OCI-LY1 (cell line): ENCODE data around the gene DAPK2.

Experiments
- H2AFZ ChIP-seq: fragments of 200-600 bp; sonication (generic), shearing (Covaris generic); 2 replicates; pipeline ENCODE4 v1.6.0; 2014; ENCODE audit warnings: antibody characterized with exemption, mild to moderate bottlenecking, low read length
- H3F3A ChIP-seq: fragments of 200-600 bp; sonication (generic), shearing (Covaris generic); 2 replicates; pipeline ENCODE4 v1.6.0; 2014; ENCODE audit warnings: mild to moderate bottlenecking, antibody characterized with exemption, low read length, moderate library complexity; ENCODE audit not compliant: insufficient read depth
- H3K27ac ChIP-seq: fragments of 200-600 bp; sonication (generic); 2 replicates; pipeline ENCODE4 v1.5.1; 2014; ENCODE audit warnings: low read length, mixed run types, mild to moderate bottlenecking, low read depth; ENCODE audit not compliant: poor library complexity, severe bottlenecking
- H3K27me3 ChIP-seq: fragments of 200-600 bp; sonication (generic); 2 replicates; pipeline ENCODE4 v1.6.0; 2014; ENCODE audit warnings: antibody characterized with exemption, mild to moderate bottlenecking, low read length, moderate library complexity; ENCODE audit not compliant: insufficient read depth
- H3K36me3 ChIP-seq: fragments of 200-600 bp; sonication (generic); 2 replicates; pipeline ENCODE4 v1.6.1; 2014; ENCODE audit warnings: mild to moderate bottlenecking, antibody characterized with exemption, low read length, moderate library complexity, mixed read lengths; ENCODE audit not compliant: insufficient read depth
- H3K4me1 ChIP-seq: fragments of 200-600 bp; sonication (generic); 2 replicates; pipeline ENCODE4 v1.5.1; 2014; ENCODE audit warnings: mild to moderate bottlenecking, low read length, moderate library complexity; ENCODE audit not compliant: insufficient read depth, severe bottlenecking
- H3K4me2 ChIP-seq: fragments of 200-600 bp; sonication (generic), shearing (Covaris generic); 2 replicates; pipeline ENCODE4 v1.6.1; 2014; ENCODE audit warnings: low read length
- H3K4me3 ChIP-seq: fragments of 200-600 bp; sonication (generic); 2 replicates; pipeline ENCODE4 v1.5.1; 2014; ENCODE audit warnings: low read length, low read depth, mild to moderate bottlenecking, mixed read lengths; ENCODE audit not compliant: poor library complexity, severe bottlenecking
- H3K79me2 ChIP-seq: fragments of 200-600 bp; shearing (Covaris generic); 2 replicates; pipeline ENCODE4 v1.6.1; 2016; ENCODE audit warnings: mixed run types, low read length, mixed read lengths; ENCODE audit not compliant: insufficient read depth
- H3K9ac ChIP-seq: fragments of 200-600 bp; sonication (generic), shearing (Covaris generic); 2 replicates; pipeline ENCODE4 v1.6.1; 2014; ENCODE audit warnings: mild to moderate bottlenecking, low read length, mixed read lengths
- H3K9me2 ChIP-seq: fragments of 200-600 bp; sonication (generic), shearing (Covaris generic); 2 replicates; pipeline ENCODE4 v1.6.1; 2014; ENCODE audit warnings: low read depth, mild to moderate bottlenecking, low read length, mixed read lengths
- H3K9me3 ChIP-seq: fragments of 200-600 bp; shearing (Covaris generic); 2 replicates; pipeline ENCODE4 v1.6.1; 2014; ENCODE audit warnings: low read length, mixed read lengths
- H4K20me1 ChIP-seq: fragments of 200-600 bp; sonication (generic), shearing (Covaris generic); 2 replicates; pipeline ENCODE4 v1.6.0; 2016; ENCODE audit warnings: mild to moderate bottlenecking, low read length; ENCODE audit not compliant: insufficient read depth
- CTCF ChIP-seq: fragments of 200-600 bp; sonication (generic), shearing (Covaris generic); IDR thresholded peaks from 2 replicates; pipeline ENCODE4 v1.5.1; 2017; ENCODE audit warnings: mild to moderate bottlenecking, antibody characterized with exemption, low read length, moderate library complexity, mixed read lengths
- EZH2 ChIP-seq: fragments of 200-600 bp; sonication (generic), shearing (Covaris generic); IDR thresholded peaks from 2 replicates; pipeline ENCODE4 v1.8.0; 2017; ENCODE audit warnings: borderline replicate concordance, mixed run types, mild to moderate bottlenecking, antibody characterized with exemption, low read length, moderate library complexity, mixed read lengths

Gene DAPK2

DNA sequence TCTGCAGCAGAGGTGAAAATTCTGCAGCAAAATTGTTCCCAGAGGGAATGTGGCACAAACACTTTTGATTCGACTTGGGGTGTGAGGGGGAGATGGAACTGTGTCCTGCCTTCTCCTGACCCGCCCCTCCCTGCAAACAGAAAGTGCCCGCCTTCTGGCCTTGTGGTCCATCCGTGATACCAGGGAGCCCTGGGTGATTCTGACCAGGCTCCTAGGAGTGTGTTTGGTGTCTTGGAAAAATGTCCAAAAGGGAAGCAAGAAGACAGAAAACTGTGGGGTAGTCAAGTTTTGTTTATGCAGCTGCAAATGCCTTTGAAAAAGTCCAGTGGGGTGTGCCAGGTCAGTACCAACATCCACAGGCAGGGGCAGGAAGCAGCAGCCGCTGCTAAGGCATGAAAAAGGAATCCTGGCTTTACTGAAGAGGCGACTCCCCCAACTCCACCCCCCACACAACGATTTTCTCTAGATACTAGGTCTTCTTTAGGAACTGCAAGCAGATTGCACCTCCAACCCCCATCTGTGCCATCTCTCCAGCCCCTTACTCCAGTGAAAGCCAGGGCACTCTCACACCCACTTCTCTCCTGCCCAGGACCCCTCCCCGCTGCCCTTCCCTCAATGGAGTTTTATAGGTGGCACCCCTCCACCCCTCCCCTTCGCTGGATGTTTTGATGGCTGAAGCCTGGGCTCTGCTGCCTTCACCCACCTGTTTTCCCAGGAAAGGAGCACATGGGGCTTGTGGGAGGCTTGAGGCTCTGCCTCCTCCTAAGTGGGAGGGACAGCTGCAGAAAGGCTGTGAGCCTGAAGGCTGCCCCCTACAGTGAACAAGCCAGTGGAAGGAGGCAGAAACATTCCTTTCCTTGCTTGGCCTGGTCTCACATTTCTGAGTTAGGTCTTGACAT is 130.2 kb downstream of the DAPK2 start:
- TF ChIP-seq CTCF = peak; percentile 21; the same call in 1 of the 2 replicates
- TF ChIP-seq EZH2 = no peak
- no peaks in the 10 kb centered on the region for H3K79me2 ChIP-seq
- no peaks in the 10 kb centered on the region for H3K9me3 ChIP-seq
- no peaks in the 10 kb centered on the region for H3F3A ChIP-seq
- no peak overlapping the region for H3K27ac ChIP-seq
- no peak overlapping the region for H3K4me3 ChIP-seq
- H3K9me2 ChIP-seq = no peaks in the 10 kb centered on the region
- H3K9ac ChIP-seq = no peak overlapping the region
- no peaks in the 10 kb centered on the region for H4K20me1 ChIP-seq
- no peak overlapping the region for H3K4me2 ChIP-seq
- no peaks in the 10 kb centered on the region; the same call in 1 of the 2 replicates for H3K27me3 ChIP-seq
- H2AFZ ChIP-seq = no peak overlapping the region
- H3K36me3 ChIP-seq = no peaks in the 10 kb centered on the region
- H3K4me1 ChIP-seq = no peaks in the 10 kb centered on the region

DNA sequence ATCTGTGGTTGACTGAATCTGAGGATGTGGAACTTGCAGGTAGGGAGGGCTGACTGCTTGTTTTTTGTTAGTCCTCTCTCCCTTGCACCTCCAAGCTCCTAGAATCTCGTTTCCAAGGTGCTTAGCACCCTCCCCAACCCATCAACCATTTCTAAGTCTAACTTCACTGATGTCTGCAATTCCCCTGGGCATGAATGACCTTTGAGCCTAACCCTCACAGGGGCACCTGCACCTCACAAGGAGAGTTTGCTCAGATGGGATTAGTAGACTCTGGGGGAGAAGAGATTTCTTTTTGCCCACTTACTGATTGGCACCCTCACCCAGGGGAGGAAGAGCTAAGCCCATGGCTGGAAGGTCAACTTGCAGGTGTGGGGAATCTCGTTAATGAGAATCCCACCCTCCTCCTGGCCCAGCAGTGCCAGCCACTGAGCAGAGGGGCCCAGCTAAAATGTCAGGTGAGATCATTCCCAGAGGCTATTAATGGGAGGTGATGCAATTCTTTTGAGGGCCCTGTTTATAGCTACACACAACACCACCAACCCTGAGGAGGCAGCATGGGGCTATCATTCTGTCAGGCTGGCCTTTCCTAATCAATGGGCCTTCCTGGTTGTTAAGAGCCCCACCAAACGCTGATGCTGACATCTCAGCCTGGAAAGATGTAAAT is 130.9 kb downstream of the DAPK2 start:
- H3F3A ChIP-seq = no peaks in the 10 kb centered on the region
- no peaks in the 10 kb centered on the region for H3K9me2 ChIP-seq
- no peaks in the 10 kb centered on the region for H3K4me1 ChIP-seq
- no peaks in the 10 kb centered on the region for H3K9me3 ChIP-seq
- no peaks in the 10 kb centered on the region; the same call in 1 of the 2 replicates for H3K27me3 ChIP-seq
- no peaks in the 10 kb centered on the region for H3K36me3 ChIP-seq
- TF ChIP-seq CTCF = no peak
- no peak for TF ChIP-seq EZH2
- no peak overlapping the region for H3K4me3 ChIP-seq
- H3K79me2 ChIP-seq = no peaks in the 10 kb centered on the region
- no peak overlapping the region for H3K9ac ChIP-seq
- H2AFZ ChIP-seq = no peak overlapping the region
- H4K20me1 ChIP-seq = no peaks in the 10 kb centered on the region
- no peak overlapping the region for H3K27ac ChIP-seq
- no peak overlapping the region for H3K4me2 ChIP-seq

DNA sequence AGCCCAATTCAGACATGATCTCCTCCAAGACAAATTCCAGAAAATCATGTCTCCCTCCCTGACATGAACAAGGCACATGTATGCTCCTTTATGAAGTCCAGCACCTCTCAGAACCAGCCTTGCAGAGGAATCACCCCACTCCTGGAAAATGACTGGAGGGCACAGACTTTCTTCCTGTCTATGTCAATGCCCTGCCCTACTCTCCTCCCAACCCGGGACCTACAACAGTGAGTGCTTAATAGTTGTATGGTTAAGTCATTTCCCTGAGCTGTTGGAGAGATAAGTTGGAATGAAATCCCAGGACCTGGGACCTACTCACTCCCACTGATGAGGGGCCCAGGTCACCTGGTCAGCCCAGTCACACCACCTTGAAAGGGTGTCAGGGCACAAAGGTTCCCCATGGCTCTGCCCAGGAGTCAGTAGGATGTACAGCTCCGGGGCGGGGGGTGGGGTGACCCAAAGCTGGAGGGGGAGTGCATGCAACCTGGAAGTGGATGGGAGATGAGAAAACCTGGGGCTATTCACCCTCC is 132.4 kb downstream of the DAPK2 start:
- Histone ChIP-seq H4K20me1 (no peaks in the 10 kb centered on the region), H3K36me3 (no peaks in the 10 kb centered on the region), H3K79me2 (no peaks in the 10 kb centered on the region), H3F3A (no peaks in the 10 kb centered on the region), H3K4me2 (no peak overlapping the region), H2AFZ (no peak overlapping the region), H3K4me3 (no peak overlapping the region), H3K27me3 (no peaks in the 10 kb centered on the region; the same call in 1 of the 2 replicates), H3K9ac (no peak overlapping the region), H3K27ac (no peak overlapping the region), H3K9me2 (no peaks in the 10 kb centered on the region), H3K4me1 (no peaks in the 10 kb centered on the region), H3K9me3 (no peaks in the 10 kb centered on the region)
- TF ChIP-seq EZH2 (no peak), CTCF (no peak)
